Rectal smooth muscle tissue (tissue), 1 donor: Measurements from ENCODE around the gene ZNF438.

ENCODE experiments used
- H3K27ac ChIP-seq: one replicate; pipeline ENCODE4 v1.7.0; 2013; ENCODE audit warnings: low read depth, low read length, inconsistent platforms
- H3K27me3 ChIP-seq: one replicate; pipeline ENCODE4 v1.7.0; 2013; ENCODE audit warnings: low read length; ENCODE audit not compliant: control insufficient read depth, insufficient read depth
- H3K36me3 ChIP-seq: one replicate; pipeline ENCODE4 v1.7.0; 2013; ENCODE audit warnings: low read length; ENCODE audit not compliant: control insufficient read depth, insufficient read depth
- H3K4me1 ChIP-seq: one replicate; pipeline ENCODE4 v1.7.0; 2013; ENCODE audit warnings: low read length; ENCODE audit not compliant: control insufficient read depth, insufficient read depth
- H3K4me3 ChIP-seq: one replicate; pipeline ENCODE4 v1.7.0; 2013; ENCODE audit warnings: low read length
- H3K9ac ChIP-seq: one replicate; pipeline ENCODE4 v1.7.0; 2013; ENCODE audit warnings: low read length

The ZNF438 gene

DNA sequence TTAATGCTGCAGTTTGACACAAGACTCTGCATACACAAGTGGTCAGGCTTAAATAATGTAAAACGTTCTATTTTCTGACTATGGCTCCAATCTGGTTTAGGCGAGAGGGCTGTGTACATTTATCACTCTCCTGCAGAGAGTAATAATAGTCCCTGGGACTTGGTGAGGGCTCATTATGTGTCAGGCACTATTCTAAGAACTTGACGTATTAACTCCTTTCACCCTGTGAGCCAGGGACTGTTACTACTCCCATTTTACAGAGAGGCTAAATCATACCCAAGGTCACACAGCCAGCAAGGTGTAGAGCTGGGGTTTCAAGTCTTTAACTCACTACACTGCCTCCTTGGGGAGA is 214.9 kb downstream of the ZNF438 start:
- no peaks in the 10 kb centered on the region for H3K27me3 ChIP-seq
- H3K4me3 ChIP-seq, result no peak overlapping the region
- H3K27ac ChIP-seq, result peak overlapping the region; percentile 73
- H3K4me1 ChIP-seq, result peaks cover 61% of the 10 kb centered on the region
- no peaks in the 10 kb centered on the region for H3K36me3 ChIP-seq
- no peak overlapping the region for H3K9ac ChIP-seq

DNA sequence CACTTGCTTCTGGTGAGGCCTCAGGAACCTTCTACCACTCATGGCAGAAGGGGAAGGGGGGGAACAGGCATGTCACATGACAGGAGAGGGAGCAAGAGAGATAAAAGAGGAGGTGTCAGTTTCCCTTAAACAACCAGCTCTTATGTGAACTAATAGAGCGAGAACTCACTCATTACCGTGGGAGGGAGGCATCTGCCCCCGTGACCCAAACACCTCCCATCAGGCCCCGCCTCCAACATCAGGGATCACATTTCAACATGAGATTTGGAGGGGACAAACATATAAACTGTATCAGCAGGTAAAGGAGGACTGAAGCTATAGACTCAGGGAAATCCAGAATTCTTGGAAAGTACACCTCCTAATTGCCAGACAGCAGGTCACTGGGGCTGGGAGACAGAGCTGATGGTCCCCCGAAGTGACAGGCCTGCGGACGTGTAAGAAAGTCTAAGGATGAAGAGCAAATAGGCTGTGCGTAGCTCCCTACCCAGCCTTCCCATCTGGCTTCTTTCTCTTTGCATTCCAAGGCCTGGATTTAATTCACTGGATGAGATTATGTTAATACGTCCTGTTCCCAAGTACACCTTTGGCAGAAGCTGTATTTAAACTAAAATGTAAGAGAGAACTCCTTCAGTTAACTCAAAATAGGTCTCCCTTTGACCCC is 215.4 kb downstream of the ZNF438 start:
- Histone ChIP-seq H3K9ac (no peak overlapping the region), H3K36me3 (no peaks in the 10 kb centered on the region), H3K4me3 (no peak overlapping the region), H3K27ac (peak overlapping the region; percentile 73), H3K27me3 (no peaks in the 10 kb centered on the region), H3K4me1 (peaks cover 64% of the 10 kb centered on the region)

- H3K4me3 ChIP-seq, result no peak overlapping the region
- no peaks in the 10 kb centered on the region for H3K27me3 ChIP-seq
- H3K36me3 ChIP-seq, result no peaks in the 10 kb centered on the region
- H3K4me1 ChIP-seq, result peaks cover 59% of the 10 kb centered on the region
- H3K9ac ChIP-seq, result no peak overlapping the region
- H3K27ac ChIP-seq, result peak overlapping the region; percentile 85
Measured at GRCh38 chr10:30813872-30814481, 217.7 kb downstream of the ZNF438 start.

- peak overlapping the region; percentile 35 for H3K4me3 ChIP-seq
- H3K4me1 ChIP-seq, result peaks cover 59% of the 10 kb centered on the region
- H3K27me3 ChIP-seq, result no peaks in the 10 kb centered on the region
- peak overlapping the region; percentile 85 for H3K27ac ChIP-seq
- no peak overlapping the region for H3K9ac ChIP-seq
- H3K36me3 ChIP-seq, result no peaks in the 10 kb centered on the region
Measured at GRCh38 chr10:30812018-30812851, 219.4 kb downstream of the ZNF438 start.

DNA sequence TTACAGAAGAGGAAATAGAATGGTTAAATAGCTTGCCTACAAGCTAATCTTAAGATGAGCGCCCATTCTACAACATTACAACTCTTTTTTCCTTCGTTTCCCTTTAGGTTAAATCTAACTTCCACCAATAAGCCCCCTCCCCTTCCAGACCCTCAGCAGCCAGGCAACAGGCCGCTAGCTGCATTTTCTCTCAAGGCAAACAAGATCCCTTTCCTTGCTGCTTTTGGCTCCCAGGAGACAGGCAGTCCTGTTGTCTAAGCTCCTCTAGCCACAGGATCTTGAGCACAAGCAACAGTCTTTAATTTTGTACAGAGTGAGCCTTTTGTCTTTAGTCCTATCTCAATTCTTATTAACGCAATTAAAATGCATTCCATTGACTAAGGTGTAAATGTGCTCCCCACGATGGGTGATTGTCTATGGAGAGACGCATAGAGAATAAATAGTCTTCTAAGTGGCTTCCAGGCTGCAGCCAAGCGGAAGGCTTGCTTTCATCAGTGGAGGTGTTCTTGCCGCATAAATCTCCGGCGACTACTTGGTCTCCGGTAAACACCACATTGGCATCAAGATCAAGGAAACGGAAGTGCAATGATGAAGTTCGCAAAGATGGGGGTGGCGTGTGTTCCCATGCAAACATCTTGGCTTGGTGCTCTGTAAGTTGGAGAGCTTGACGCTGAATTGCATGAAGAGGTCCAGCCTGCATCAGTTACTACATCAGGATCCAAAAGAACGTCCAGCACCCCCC is 220.2 kb downstream of the ZNF438 start:
- Histone ChIP-seq H3K9ac (no peak overlapping the region), H3K4me3 (peak overlapping the region; percentile 35), H3K27ac (peak overlapping the region; percentile 85)

DNA sequence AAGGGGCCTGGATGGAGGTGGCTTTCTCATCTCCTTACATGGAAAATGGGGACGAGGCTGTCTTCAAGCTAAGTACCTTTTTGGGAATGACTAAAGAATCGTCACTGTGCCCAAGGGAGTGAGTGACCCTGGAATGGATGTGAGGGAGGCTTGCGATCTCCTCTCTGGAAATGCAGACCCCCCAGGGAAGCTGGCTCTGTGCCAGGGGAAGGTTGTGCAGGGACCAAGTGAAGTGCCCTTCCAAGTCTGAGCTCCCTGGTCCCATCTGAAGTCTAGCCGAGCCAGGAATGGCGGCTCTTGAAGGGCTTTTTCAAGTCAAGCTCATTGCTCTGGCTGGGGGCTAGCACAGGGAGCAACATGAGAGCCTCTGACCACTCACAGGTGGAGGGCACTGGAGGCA is 221.2 kb downstream of the ZNF438 start:
- H3K4me1 ChIP-seq, result peaks cover 47% of the 10 kb centered on the region
- H3K27me3 ChIP-seq, result no peaks in the 10 kb centered on the region
- peak overlapping the region; percentile 85 for H3K27ac ChIP-seq

More for the DNA sequence above, 220.2 kb downstream of the ZNF438 start:
- H3K27me3 ChIP-seq, result no peaks in the 10 kb centered on the region
- H3K36me3 ChIP-seq, result no peaks in the 10 kb centered on the region
- peaks cover 53% of the 10 kb centered on the region for H3K4me1 ChIP-seq

DNA sequence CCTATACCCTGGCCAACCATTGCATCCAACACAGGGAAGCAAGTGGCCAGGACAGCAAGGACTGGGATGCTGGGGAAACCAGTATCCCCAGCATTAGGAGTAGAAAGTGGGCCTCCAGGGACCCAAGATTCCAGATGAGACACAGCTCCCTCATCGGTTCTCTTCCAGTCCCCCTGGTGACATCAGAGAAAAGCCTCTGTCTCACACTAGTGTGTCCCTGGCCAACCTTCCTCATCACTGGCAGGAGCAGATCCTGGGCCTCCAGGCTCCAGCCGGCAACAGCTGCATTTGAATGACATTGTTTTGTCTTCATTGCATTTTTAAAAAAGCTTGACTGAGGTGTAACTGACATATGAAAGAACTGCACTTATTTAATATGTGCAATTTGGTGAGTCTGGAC is 224.8 kb downstream of the ZNF438 start:
- H3K4me1 ChIP-seq, result peaks cover 36% of the 10 kb centered on the region
- H3K27ac ChIP-seq, result peak overlapping the region; percentile 89
- H3K36me3 ChIP-seq, result no peaks in the 10 kb centered on the region
- no peak overlapping the region for H3K9ac ChIP-seq
- no peaks in the 10 kb centered on the region for H3K27me3 ChIP-seq
- no peak overlapping the region for H3K4me3 ChIP-seq

More for the DNA sequence above, 221.2 kb downstream of the ZNF438 start:
- no peak overlapping the region for H3K9ac ChIP-seq
- no peak overlapping the region for H3K4me3 ChIP-seq
- H3K36me3 ChIP-seq, result no peaks in the 10 kb centered on the region

GRCh38 chr10:30805061-30805460 is 226.6 kb downstream of the ZNF438 start:
- H3K4me1 ChIP-seq, result peaks cover 19% of the 10 kb centered on the region
- H3K27ac ChIP-seq, result peak overlapping the region; percentile 89
- H3K36me3 ChIP-seq, result no peaks in the 10 kb centered on the region
- H3K9ac ChIP-seq, result no peak overlapping the region
- H3K27me3 ChIP-seq, result no peaks in the 10 kb centered on the region
- no peak overlapping the region for H3K4me3 ChIP-seq

DNA sequence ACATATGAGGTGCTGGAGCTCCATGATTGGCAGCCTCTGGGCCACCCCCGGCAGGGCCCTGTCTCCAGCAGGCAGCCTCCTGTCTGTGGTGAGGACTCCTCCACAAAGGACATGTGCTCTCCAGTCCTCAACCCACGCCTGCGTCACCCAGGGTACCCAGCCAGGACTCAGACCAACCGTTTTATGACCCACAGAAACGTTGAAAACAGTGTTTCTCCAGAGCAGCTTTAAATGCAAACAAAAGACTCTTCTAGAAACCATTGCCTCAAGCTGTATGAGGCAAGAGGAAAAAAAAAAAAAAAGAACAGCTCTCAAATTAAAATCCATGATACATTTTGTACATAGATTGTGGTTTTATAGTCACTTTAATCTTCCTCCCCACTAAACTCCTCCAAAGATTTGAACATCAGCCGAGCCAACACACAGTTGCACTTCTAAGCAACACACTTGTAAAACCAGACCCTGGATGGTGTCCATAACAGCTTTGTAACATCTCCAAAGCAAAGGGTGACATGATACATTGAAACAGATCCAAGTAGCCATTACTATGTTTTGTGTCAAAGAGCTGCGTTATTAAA is 227.1 kb downstream of the ZNF438 start:
- no peak overlapping the region for H3K9ac ChIP-seq

DNA sequence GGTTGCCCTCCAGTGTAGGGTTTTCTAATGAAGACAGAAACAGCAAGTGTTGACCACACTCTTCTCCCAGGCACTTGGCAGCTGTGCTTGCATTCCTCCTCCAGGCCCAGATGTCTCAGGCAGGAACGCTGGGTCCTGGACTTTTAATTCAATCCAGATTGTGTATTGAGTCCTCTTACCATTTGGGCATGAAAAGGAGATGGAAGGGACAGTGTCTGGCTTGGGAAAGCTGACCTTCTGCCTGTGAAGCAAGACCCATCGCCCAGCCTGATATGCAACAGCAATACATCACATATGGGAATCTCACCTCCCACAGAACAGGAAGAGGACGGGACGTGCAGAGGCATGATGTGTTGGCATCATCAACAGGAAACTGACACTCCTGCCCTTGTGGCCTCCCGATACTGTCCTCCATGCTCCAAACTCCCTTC is 227.8 kb downstream of the ZNF438 start:
- peaks cover 19% of the 10 kb centered on the region for H3K4me1 ChIP-seq
- H3K27me3 ChIP-seq, result no peaks in the 10 kb centered on the region
- no peak overlapping the region for H3K4me3 ChIP-seq

More for the DNA sequence above, 227.1 kb downstream of the ZNF438 start:
- H3K4me3 ChIP-seq, result no peak overlapping the region
- peaks cover 19% of the 10 kb centered on the region for H3K4me1 ChIP-seq
- peak overlapping the region; percentile 89 for H3K27ac ChIP-seq
- H3K27me3 ChIP-seq, result no peaks in the 10 kb centered on the region
- H3K36me3 ChIP-seq, result no peaks in the 10 kb centered on the region

GRCh38 chr10:30803058-30803457 is 228.6 kb downstream of the ZNF438 start:
- peaks cover 19% of the 10 kb centered on the region for H3K4me1 ChIP-seq
- H3K27me3 ChIP-seq, result no peaks in the 10 kb centered on the region
- H3K27ac ChIP-seq, result peak overlapping the region; percentile 89
- H3K9ac ChIP-seq, result no peak overlapping the region
- H3K36me3 ChIP-seq, result no peaks in the 10 kb centered on the region
- no peak overlapping the region for H3K4me3 ChIP-seq

More for the DNA sequence above, 227.8 kb downstream of the ZNF438 start:
- Histone ChIP-seq H3K27ac (peak overlapping the region; percentile 89), H3K36me3 (no peaks in the 10 kb centered on the region), H3K9ac (no peak overlapping the region)

DNA sequence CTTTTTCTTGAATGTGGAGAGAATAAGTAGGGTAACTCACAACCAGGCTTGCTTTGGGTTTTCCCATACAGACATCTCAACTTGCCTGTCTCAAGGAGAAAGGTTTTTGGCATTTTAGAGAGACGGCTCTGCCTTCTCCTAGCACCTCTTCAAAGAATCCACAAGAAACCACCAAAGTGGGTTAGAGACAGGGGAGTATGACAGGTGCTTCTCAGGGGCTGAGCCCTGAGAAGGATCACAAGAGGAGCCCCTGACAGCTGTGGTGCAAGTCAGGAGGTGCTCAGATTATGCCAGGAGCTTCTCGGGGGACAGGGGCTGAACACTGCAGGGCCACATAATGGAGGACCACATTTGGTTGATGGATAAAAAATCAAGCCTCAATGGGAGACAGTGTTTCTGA is 231.3 kb downstream of the ZNF438 start:
- peaks cover 19% of the 10 kb centered on the region for H3K4me1 ChIP-seq
- H3K9ac ChIP-seq, result no peak overlapping the region
- no peaks in the 10 kb centered on the region for H3K36me3 ChIP-seq
- H3K4me3 ChIP-seq, result no peak overlapping the region
- no peak overlapping the region for H3K27ac ChIP-seq
- no peaks in the 10 kb centered on the region for H3K27me3 ChIP-seq
